GM12801 (cell line): ENCODE data around the gene CCDC51.

ENCODE experiments used
- CTCF ChIP-seq: IDR thresholded peaks from one replicate; pipeline ENCODE4 v1.5.1; 2011; ENCODE audit warnings: control low read depth; ENCODE audit not compliant: insufficient read length; ENCODE audit errors: extremely low read depth

Gene CCDC51

GRCh38 chr3:48409291-48410201 is 30.4 kb downstream of the CCDC51 start:
- no peak for TF ChIP-seq CTCF

GRCh38 chr3:48408823-48409281 is 31.1 kb downstream of the CCDC51 start:
- TF ChIP-seq CTCF, result no peak

GRCh38 chr3:48407542-48408099 is 32.3 kb downstream of the CCDC51 start:
- no peak for TF ChIP-seq CTCF

- no peak for TF ChIP-seq CTCF
Observed at GRCh38 chr3:48406443-48407431, 33.2 kb downstream of the CCDC51 start.

GRCh38 chr3:48405971-48406370 is 33.9 kb downstream of the CCDC51 start:
- TF ChIP-seq CTCF, result no peak

- no peak for TF ChIP-seq CTCF
Observed at GRCh38 chr3:48405343-48405881, 34.5 kb downstream of the CCDC51 start.
